ENCODE measurements around the gene CRPPA. TPM values are rescaled to one million over a fixed set of nuclear protein-coding genes. Genes with fewer than 3 reads are reported as not detected.

CRPPA gene
- polyA plus RNA-seq, 3 donors = 0.09 to 0.47 (median 0.36) TPM

DNA sequence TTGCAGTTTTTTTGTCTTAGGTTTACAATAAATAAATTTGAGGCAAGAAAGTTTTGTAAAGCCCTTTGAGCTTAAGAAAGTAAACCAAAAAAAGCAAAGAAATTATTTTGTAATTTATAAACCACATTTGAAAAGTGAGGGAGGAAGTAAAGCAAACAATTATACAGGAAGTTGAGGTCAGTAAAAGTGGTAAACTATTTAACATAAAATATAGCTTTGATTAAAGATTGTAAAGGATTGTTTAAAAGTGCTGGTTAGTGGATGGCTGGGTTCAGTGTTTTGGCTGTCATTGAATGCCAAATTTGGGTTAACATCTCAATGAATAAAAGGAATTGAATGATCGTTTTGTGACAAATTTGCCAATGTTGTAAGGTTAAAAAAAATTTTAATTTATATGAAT, 34.3 kb upstream of the CRPPA start:
- H3K36me3 Mint-ChIP-seq = no peaks in the 10 kb centered on the region
- H3K79me2 ChIP-seq (ENCODE audit: insufficient read depth, low read length) = no peaks in the 10 kb centered on the region
- no peaks in the 10 kb centered on the region for H4K20me1 ChIP-seq (ENCODE audit: insufficient read depth, low read length)
- no CpG with 5 or more reads among the region's 1 CpG for WGBS (ENCODE audit: insufficient coverage)
- no peak for TF ChIP-seq CTCF (IDR thresholded peaks at IDR 0.05)
- H3K4me1 ChIP-seq (ENCODE audit: control insufficient read depth in 1 of 2, insufficient read depth in 2 of 2, low read length in 2 of 2) = peaks cover 6 to 7% of the 10 kb centered on the region in 2 donors
- H3K9ac ChIP-seq (ENCODE audit: insufficient read depth, low read length, poor library complexity, severe bottlenecking) = no peak overlapping the region
- no peaks in the 10 kb centered on the region for H3K27me3 ChIP-seq (ENCODE audit: control insufficient read depth in 2 of 2, insufficient read depth in 2 of 2, low read length in 2 of 2)
- no peak overlapping the region for H3K4me3 ChIP-seq (replicated peaks in 1 of 3; ENCODE audit: low read depth in 2 of 3, low read length in 3 of 3)
- H3K27ac ChIP-seq (ENCODE audit: low read depth in 1 of 2, low read length in 2 of 2) = no peak overlapping the region
- peak overlapping the region; percentile 30 for H3K4me2 ChIP-seq (replicated peaks; ENCODE audit: extremely low read depth, low read length, poor library complexity, severe bottlenecking)
- no peak overlapping the region for H2AFZ ChIP-seq (ENCODE audit: insufficient read depth, low read depth, low read length, poor library complexity, severe bottlenecking)
- no peaks in the 10 kb centered on the region for H3K36me3 ChIP-seq (replicated peaks in 1 of 2; ENCODE audit: control insufficient read depth in 1 of 2, insufficient read depth in 2 of 2, low read length in 2 of 2)
- H3K9me3 ChIP-seq (replicated peaks in 1 of 2; ENCODE audit: control insufficient read depth in 1 of 2, insufficient read depth in 1 of 2, low read length in 2 of 2) = no peaks in the 10 kb centered on the region
- H3K4me1 Mint-ChIP-seq = peaks cover 7% of the 10 kb centered on the region
- H3K4me3 Mint-ChIP-seq = peak overlapping the region in 1 of 2 donors; percentile 35
- no peak overlapping the region for H3K27ac Mint-ChIP-seq
- peaks cover 0 to 4% (median 0%) of the 10 kb centered on the region in 7 donors for H3K9me3 Mint-ChIP-seq
- DNase-seq = no peak
- peaks cover 0 to 3% (median 0%) of the 10 kb centered on the region in 3 donors for H3K27me3 Mint-ChIP-seq (ENCODE audit: low read depth in 3 of 3)
- intact Hi-C loops (cut with micrococcal nuclease) = no loop called here

GRCh38 chr7:16450366-16450765, 29.0 kb upstream of the CRPPA start:
- no peaks in the 10 kb centered on the region for H3K79me2 ChIP-seq (ENCODE audit: insufficient read depth, low read length)
- H3K4me3 ChIP-seq (replicated peaks in 1 of 3; ENCODE audit: low read depth in 2 of 3, low read length in 3 of 3) = no peak overlapping the region
- Mint-ChIP-seq H3K36me3 (no peaks in the 10 kb centered on the region), H3K9me3 (peaks cover 0 to 3% (median 0%) of the 10 kb centered on the region in 7 donors), H3K27ac (no peak overlapping the region), H3K27me3 (ENCODE audit: low read depth in 3 of 3) (peaks cover 0 to 3% (median 0%) of the 10 kb centered on the region in 3 donors), H3K4me3 (no peak overlapping the region), H3K4me1 (peaks cover 3% of the 10 kb centered on the region)
- no peak overlapping the region for H3K27ac ChIP-seq (ENCODE audit: low read depth in 1 of 2, low read length in 2 of 2)
- no peaks in the 10 kb centered on the region for H3K36me3 ChIP-seq (replicated peaks in 1 of 2; ENCODE audit: control insufficient read depth in 1 of 2, insufficient read depth in 2 of 2, low read length in 2 of 2)
- no peak for DNase-seq
- WGBS (ENCODE audit: insufficient coverage) = 100% methylated on average over 1 of the region's 6 CpGs
- no peaks in the 10 kb centered on the region for H4K20me1 ChIP-seq (ENCODE audit: insufficient read depth, low read length)
- TF ChIP-seq CTCF (IDR thresholded peaks at IDR 0.05) = no peak
- H3K9me3 ChIP-seq (replicated peaks in 1 of 2; ENCODE audit: control insufficient read depth in 1 of 2, insufficient read depth in 1 of 2, low read length in 2 of 2) = no peaks in the 10 kb centered on the region
- H2AFZ ChIP-seq (ENCODE audit: insufficient read depth, low read depth, low read length, poor library complexity, severe bottlenecking) = no peak overlapping the region
- H3K27me3 ChIP-seq (ENCODE audit: control insufficient read depth in 2 of 2, insufficient read depth in 2 of 2, low read length in 2 of 2) = no peaks in the 10 kb centered on the region
- no peak overlapping the region for H3K4me2 ChIP-seq (replicated peaks; ENCODE audit: extremely low read depth, low read length, poor library complexity, severe bottlenecking)
- H3K9ac ChIP-seq (ENCODE audit: insufficient read depth, low read length, poor library complexity, severe bottlenecking) = no peak overlapping the region
- H3K4me1 ChIP-seq (ENCODE audit: control insufficient read depth in 1 of 2, insufficient read depth in 2 of 2, low read length in 2 of 2) = peaks cover 2 to 3% of the 10 kb centered on the region in 2 donors
- intact Hi-C loops (cut with micrococcal nuclease) = no loop called here
